ACC112 (cell line): ENCODE data around the gene CDK15.

Experiments used
- H2AFZ ChIP-seq: fragments of 200-600 bp; sonication (generic); one replicate; pipeline ENCODE4 v1.6.0; 2017; ENCODE audit warnings: antibody characterized with exemption, low read length; ENCODE audit not compliant: unreplicated experiment
- H3K27ac ChIP-seq: fragments of 200-600 bp; sonication (generic); 2 replicates; pipeline ENCODE4 v1.5.1; 2014; ENCODE audit warnings: low read depth, mild to moderate bottlenecking, antibody characterized with exemption, low read length, moderate library complexity
- H3K27me3 ChIP-seq: fragments of 200-600 bp; sonication (generic); 2 replicates; pipeline ENCODE4 v1.6.1; 2014; ENCODE audit warnings: mild to moderate bottlenecking, antibody characterized with exemption, low read length, moderate library complexity, mixed read lengths; ENCODE audit not compliant: insufficient read depth
- H3K36me3 ChIP-seq: fragments of 200-600 bp; sonication (generic); 2 replicates; pipeline ENCODE4 v1.6.1; 2016; ENCODE audit warnings: mild to moderate bottlenecking, antibody characterized with exemption, low read length, moderate library complexity, mixed read lengths; ENCODE audit not compliant: insufficient read depth
- H3K4me1 ChIP-seq: fragments of 200-600 bp; sonication (generic); one replicate; pipeline ENCODE4 v1.6.1; 2016; ENCODE audit warnings: low read length, mixed read lengths; ENCODE audit not compliant: insufficient read depth, unreplicated experiment, control insufficient read depth
- H3K4me3 ChIP-seq: fragments of 200-600 bp; sonication (generic); 2 replicates; pipeline ENCODE4 v1.5.1; 2014; ENCODE audit warnings: mild to moderate bottlenecking, low read depth, low read length
- H3K79me2 ChIP-seq: fragments of 200-600 bp; sonication (generic); one replicate; pipeline ENCODE4 v1.6.0; 2016; ENCODE audit warnings: low read length; ENCODE audit not compliant: control insufficient read depth, unreplicated experiment, insufficient read depth

Gene CDK15

DNA sequence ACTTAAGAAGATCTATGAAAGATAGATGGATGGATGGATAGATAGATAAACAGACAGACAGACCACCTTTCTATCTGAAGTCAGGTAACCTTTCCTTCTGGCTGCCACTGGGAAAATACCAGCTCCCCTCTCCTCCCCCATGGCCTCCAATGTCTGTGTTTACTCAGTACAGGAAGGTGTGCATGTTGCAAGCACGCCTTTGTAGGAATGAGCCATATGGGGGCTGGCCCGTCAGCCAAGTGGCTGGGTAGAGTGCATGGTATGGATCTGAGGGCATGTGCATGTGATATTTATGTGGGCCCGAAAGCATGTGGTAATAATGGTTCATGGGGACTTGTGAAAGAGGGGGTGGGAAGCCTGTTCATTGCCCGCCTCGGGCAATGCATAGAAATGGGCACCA lies 118.1 kb downstream of the CDK15 start:
- H3K4me1 ChIP-seq: no peaks in the 10 kb centered on the region
- no peaks in the 10 kb centered on the region for H3K36me3 ChIP-seq
- no peaks in the 10 kb centered on the region for H3K79me2 ChIP-seq
- H3K27ac ChIP-seq: no peak overlapping the region
- no peak overlapping the region for H2AFZ ChIP-seq
- H3K27me3 ChIP-seq: peaks cover 39% of the 10 kb centered on the region
- H3K4me3 ChIP-seq: no peak overlapping the region

DNA sequence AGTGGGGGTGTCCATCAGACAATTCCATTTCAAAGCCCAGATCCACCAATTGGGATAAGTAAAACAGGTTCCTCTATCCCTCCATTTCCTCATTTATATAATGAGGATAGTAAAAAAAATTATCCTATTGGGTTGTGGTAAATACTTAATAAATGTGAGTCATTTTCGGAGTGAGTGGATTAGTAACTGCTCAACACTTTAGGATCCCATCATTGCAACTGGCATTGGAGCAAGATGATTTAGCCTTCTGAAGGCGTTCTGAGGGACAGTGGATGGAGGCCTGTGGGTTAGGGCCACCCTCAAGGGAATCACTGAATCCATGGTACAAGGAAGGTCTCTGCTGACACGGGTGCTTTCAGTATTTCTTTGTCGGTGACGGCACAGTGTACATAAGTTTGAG lies 118.7 kb downstream of the CDK15 start:
- no peaks in the 10 kb centered on the region for H3K4me1 ChIP-seq
- no peak overlapping the region for H3K4me3 ChIP-seq
- H3K36me3 ChIP-seq: no peaks in the 10 kb centered on the region
- H3K27me3 ChIP-seq: peaks cover 38% of the 10 kb centered on the region
- H3K79me2 ChIP-seq: no peaks in the 10 kb centered on the region
- H2AFZ ChIP-seq: no peak overlapping the region
- H3K27ac ChIP-seq: no peak overlapping the region

DNA sequence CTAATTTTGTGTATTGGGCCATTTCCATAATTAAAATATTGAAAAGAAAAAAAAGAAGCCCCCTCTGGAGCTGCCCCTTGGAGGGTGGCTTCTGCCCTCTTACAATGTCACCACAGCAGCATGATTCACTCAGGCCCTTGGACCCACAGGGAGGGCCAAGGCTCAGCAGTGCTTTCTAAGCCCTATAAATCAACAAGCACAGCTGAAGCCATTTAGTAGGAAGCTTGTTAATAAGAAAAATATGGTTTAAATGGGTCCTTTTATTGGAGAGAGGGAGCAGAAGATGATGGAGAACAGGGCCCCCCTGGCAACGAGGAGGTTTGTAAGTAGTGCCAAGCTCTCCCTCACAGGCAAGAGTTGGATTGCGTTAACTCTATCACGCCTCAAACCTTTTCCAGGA lies 119.7 kb downstream of the CDK15 start:
- Histone ChIP-seq H3K27me3 (peaks cover 34% of the 10 kb centered on the region), H3K4me1 (no peaks in the 10 kb centered on the region), H2AFZ (no peak overlapping the region), H3K79me2 (no peaks in the 10 kb centered on the region), H3K27ac (no peak overlapping the region), H3K36me3 (no peaks in the 10 kb centered on the region), H3K4me3 (no peak overlapping the region)

DNA sequence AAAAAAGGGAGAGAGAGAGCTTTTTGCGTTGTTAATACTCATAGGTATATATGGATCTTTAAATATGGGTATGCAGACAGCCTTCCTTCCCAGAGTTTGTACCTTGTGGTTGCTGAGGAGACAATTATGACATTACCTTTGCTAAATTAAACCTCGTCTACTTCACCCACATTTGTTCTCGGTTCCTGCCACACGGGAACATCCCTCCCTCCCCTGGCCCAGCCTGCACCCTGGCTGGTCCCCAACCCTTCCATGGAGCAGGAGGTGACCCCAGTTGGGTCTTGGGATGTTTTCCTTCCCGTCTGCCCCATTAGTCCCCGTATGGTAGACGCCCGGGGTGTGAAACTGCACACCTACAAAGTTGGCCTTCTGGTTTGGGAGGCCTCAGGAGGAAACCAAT lies 122.0 kb downstream of the CDK15 start:
- Histone ChIP-seq H3K4me3 (no peak overlapping the region), H3K79me2 (no peaks in the 10 kb centered on the region), H3K36me3 (no peaks in the 10 kb centered on the region), H3K27ac (no peak overlapping the region), H3K4me1 (no peaks in the 10 kb centered on the region), H3K27me3 (peaks cover 46% of the 10 kb centered on the region), H2AFZ (no peak overlapping the region)

DNA sequence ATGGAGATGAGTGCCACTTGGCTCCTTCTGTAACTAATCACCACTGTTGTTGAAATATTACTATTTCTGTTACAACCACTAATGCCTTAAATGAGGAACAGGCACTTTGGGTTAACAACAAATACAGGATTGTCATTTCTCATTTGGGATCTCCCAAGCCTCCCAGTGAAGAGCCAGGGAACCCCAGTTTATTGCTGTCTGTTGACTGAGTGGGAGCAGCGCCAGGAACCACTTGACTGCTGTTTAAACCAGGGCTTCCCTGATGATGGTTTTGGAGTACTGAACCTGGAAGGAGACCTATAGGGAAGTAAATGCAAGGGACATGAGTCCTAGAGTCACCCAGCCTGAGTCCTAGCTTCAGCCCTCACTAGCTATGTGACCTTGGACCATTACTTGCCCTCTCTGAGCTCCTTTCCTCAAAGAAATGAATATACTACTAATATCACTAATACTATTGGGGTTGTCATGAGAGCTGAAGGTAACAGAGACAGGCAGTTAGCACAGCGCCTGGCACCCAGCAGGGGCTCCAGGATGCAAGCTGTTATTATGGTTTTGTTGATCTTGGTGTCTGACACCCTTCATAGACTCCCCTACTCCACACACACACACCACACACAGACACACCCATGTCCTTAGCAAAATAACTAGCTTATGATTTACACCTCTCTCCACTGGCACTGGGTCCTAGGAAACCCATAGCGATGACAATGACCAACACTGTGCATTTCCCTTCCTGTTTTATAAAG lies 123.1 kb downstream of the CDK15 start:
- Histone ChIP-seq H2AFZ (no peak overlapping the region), H3K4me1 (no peaks in the 10 kb centered on the region), H3K4me3 (no peak overlapping the region), H3K27me3 (peaks cover 36% of the 10 kb centered on the region), H3K27ac (no peak overlapping the region), H3K36me3 (no peaks in the 10 kb centered on the region), H3K79me2 (no peaks in the 10 kb centered on the region)

DNA sequence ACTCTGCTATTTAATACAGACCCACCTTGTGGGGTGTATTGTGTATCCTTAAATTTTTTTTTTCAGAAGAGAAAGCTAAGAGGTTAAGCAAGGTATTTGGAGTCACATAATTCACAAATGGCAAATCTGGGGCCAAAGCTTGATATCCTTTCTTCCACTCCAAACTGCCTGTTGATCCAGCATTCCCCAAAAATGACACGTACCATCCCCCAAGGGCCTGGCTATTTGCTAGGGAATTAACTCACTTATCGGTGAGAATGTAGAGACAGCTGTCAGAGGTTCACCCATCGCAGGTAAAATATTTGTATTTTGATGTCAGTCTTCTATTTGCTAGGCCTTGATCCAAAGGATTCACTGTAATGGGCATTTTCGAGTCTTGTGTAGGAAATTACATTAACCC lies 123.7 kb downstream of the CDK15 start:
- no peak overlapping the region for H2AFZ ChIP-seq
- H3K27ac ChIP-seq: no peak overlapping the region
- peaks cover 31% of the 10 kb centered on the region for H3K27me3 ChIP-seq
- no peak overlapping the region for H3K4me3 ChIP-seq
- H3K36me3 ChIP-seq: no peaks in the 10 kb centered on the region
- H3K4me1 ChIP-seq: no peaks in the 10 kb centered on the region
- H3K79me2 ChIP-seq: no peaks in the 10 kb centered on the region

DNA sequence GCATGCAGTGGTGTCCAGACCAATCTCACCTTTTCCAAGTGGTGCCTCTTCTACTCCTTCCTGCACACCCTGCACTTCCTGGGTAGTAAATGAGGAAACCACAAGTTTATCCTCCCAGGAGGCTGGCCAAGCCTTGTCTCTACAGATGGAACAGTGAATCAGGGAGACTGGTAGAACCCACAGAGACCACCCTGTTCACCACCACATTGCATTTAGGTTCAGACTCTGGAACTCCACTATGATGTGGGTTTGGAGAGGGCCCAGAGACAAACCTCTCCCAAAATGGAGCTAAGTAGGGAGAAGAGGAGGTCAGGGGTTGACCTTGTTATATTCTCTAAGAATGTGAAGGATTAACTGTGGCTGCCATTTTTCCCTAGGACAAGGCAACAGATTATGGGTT lies 124.5 kb downstream of the CDK15 start:
- Histone ChIP-seq H3K36me3 (no peaks in the 10 kb centered on the region), H3K27ac (no peak overlapping the region), H3K4me1 (no peaks in the 10 kb centered on the region), H2AFZ (no peak overlapping the region), H3K4me3 (no peak overlapping the region), H3K79me2 (no peaks in the 10 kb centered on the region), H3K27me3 (peaks cover 32% of the 10 kb centered on the region)

DNA sequence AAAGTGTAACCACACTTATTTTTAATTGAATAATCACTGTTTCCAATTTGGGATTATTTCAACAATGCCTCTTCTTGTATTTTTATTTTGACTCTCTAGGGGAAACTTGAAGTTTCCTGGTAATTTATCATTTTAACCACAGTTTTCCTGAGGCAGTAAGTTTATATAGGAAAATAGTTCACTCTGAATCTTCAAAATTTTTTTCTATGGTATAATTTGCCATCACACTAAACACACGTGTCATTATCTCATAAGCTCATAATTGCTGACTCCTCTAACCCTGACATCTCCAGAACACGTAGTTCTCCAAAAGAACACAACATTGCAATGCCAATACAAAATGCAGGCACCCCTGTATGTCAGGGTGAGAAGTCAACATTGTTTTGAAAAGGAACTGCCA lies 125.1 kb downstream of the CDK15 start:
- H3K36me3 ChIP-seq: no peaks in the 10 kb centered on the region
- H3K27ac ChIP-seq: no peak overlapping the region
- H3K79me2 ChIP-seq: no peaks in the 10 kb centered on the region
- peaks cover 29% of the 10 kb centered on the region for H3K27me3 ChIP-seq
- no peaks in the 10 kb centered on the region for H3K4me1 ChIP-seq
- no peak overlapping the region for H2AFZ ChIP-seq
- H3K4me3 ChIP-seq: no peak overlapping the region

DNA sequence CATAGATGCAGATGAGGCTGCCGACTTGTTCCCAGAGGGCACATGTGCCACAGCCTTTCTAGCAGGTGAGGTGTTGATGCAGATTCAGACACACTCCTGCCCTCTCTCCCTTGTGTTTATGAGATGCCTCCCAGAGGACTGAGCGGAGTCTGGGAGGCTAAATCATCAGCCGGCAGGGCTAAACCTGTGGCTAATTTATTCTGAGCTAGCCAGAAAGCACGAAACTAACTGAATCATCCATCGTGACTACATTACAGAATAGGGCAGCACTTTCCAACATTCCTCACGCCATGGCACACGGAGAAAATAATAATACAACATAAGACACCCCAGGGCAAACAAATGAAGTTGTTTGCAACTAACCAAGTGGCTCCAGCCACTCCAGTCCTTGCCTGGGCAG lies 125.6 kb downstream of the CDK15 start:
- H3K4me1 ChIP-seq: no peaks in the 10 kb centered on the region
- no peaks in the 10 kb centered on the region for H3K79me2 ChIP-seq
- H2AFZ ChIP-seq: no peak overlapping the region
- peaks cover 25% of the 10 kb centered on the region for H3K27me3 ChIP-seq
- no peaks in the 10 kb centered on the region for H3K36me3 ChIP-seq
- no peak overlapping the region for H3K27ac ChIP-seq
- H3K4me3 ChIP-seq: no peak overlapping the region

DNA sequence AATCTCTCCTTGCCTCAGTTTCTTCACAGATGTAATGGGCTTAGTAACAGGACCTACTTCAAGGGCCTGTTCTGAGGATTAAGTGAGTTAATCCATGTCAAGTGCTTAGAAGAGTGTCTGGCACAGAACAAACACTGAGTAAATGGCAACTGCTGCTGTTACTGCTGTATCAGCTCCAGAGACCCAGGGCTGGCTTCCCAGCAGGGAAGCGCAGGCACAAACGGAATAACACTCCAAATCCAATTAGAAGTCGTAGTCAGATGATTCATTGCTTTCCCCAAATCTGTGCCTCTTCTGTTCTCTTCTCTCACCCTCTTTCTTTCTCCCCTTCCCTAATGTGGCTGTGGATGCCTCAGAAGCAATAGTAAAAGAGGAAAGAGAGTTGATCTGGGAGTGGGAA lies 126.2 kb downstream of the CDK15 start:
- H3K27ac ChIP-seq: no peak overlapping the region
- H3K27me3 ChIP-seq: peaks cover 19% of the 10 kb centered on the region
- no peaks in the 10 kb centered on the region for H3K79me2 ChIP-seq
- H3K4me1 ChIP-seq: no peaks in the 10 kb centered on the region
- no peaks in the 10 kb centered on the region for H3K36me3 ChIP-seq
- no peak overlapping the region for H3K4me3 ChIP-seq
- no peak overlapping the region for H2AFZ ChIP-seq

DNA sequence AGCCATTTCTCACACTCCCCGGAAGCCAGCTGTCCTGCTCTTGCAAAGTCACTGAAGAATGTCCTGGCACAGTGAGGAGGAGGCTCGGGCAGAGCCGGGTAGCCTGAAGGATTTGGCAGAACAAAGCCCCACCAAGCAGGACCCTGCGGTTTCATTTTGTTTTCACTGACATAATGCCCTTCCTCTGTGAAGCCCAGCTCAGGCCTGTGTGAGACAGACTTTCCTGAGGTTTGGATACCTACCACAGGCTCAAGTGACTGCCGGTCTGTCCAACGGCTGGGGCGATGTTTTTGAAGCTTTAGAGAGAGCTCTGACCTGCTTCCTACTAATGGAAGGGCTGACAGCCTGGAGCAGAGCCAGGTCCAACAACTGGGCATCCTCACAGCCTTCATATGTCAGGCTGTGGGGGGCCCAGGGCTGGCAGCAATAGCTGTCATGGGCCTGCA lies 127.5 kb downstream of the CDK15 start:
- Histone ChIP-seq H3K27ac (no peak overlapping the region), H3K36me3 (no peaks in the 10 kb centered on the region), H2AFZ (no peak overlapping the region), H3K27me3 (peaks cover 17% of the 10 kb centered on the region), H3K79me2 (no peaks in the 10 kb centered on the region), H3K4me3 (no peak overlapping the region), H3K4me1 (no peaks in the 10 kb centered on the region)
